ENCODE measurements around the gene CCDC197.

CCDC197 gene

DNA sequence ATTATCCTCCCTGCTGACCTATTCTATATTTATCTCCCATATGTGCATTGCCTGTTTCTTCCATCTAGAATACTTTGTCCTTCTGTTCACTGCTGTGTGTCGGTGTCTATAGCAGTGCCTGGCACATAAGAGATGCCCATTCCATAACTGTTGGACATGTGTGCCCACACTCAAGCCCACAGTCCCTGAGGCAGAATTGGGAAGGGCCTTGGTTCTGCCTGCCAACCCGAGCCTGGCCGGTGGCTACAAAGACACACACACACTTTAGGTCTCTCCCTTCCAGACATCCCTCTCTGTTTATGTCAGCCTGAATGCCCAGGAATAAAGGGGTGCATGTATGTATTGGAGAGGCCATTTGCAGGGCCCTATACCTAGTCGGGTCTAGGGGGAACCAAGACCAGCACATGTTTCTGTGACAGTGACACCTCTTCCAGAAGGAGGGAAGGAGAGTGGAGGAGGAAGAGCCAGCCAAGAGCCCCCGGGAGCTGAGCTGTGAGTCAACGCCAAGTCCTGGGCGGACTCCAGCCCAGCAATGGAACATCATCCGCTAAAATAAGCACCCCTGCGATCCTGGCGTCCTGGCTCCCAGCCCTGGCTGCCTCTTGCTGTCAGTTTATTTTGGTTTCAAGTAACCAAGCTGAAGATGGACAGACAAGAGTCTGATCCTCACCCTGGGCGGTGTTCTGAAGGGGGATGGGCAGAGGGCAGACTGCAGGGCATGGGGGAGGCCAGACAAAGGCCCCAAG is 16.5 kb upstream of the CCDC197 start:
- no peak for DNase-seq

DNA sequence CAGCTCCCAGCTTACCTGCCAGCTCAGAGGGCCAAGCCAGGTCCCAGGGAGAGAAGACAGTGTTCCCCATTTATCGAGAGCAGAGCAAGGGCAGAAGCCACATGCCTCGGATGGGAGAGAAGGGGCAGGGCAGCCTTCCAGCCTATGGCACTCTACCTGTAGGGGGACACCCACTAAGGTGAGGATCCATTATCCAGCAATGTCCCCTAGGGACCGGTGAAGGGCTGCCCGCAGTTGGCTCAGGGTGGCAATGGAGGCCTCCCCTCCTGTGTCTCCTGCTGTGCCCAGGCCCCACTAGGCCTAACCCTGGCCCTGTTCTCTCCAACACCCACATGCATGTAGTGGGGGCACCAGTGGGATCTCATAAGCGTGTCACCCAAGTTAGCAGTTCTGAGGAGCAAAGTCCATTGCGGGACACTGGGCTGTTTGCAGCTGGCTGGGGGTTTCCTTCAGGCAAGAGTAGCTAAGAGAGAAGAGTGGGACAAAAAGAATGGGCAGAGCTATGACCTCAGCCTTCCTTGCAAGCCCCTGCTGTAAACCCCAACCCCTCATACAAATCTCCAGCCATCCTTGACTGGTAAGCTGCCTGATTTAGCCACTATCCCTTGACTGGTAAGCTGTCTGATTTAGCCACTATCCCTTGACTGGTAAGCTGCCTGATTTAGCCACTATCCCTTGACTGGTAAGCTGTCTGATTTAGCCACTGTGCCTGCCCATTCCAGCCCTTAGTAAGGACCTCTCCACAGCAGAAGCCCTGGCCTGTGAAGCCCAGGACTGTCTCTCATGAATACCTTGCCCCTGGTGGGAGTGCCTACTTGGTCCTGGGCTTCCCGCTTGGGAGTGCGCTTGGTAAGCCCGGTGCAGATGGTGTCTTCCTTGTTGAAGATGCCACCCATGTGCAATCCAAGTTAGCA is 15.5 kb upstream of the CCDC197 start:
- DNase-seq = no peak

DNA sequence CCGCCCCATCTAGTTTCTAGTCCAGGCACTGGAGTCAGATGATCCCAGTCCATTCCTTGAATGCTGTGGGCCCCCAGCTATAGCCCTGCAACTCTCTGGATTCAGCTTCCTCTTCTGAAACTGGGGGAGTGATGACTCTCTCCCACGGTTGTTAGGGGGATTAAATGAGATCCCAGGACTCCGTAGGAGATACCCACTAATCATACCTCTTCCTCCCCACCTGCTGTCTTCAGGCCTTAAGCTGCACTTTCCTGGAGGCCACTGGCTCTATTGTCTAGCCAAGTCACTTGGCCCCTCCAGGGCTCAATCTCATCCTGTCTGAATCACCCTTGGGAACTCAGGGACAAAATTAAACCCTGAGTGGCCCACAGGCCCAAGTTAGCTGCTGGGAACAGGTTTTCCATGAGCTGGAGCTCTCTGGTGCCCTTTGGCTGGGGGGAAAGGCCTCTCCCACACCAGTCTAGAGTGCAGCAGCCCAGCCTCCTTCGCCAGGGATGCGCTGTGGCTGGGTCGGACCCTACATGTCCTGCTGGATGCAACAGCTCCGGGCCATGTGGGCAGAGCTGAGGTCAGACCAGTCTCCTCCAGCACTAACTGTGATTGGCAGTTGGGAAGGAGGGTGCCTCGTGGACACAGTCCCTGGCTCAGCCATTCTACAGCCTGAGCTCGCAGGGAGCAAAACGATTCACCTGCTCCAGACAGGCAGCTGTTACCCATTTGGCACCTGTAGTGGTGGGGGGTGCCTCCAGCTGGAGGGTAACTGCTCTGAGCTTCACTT is 14.7 kb upstream of the CCDC197 start:
- DNase-seq = no peak

DNA sequence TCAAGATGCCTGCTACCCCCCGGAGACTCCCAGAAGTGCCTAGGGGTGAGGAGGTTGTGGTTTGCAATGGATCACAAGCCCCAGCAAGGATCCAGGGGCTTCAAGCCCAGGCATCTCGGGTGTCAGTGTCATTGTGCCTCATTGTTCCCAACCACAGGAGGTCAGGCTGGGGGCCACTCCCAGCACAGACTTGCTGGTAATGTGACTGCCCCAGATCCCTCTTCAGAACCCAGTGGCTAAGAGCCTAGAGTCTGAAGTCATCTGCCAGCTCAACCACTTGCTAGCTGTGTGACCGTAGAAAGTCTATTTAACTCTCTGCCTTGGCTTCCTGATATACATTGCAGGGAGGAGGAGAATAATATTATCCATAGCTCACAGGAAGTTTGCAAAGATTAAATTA is 13.0 kb upstream of the CCDC197 start:
- no peak for DNase-seq

DNA sequence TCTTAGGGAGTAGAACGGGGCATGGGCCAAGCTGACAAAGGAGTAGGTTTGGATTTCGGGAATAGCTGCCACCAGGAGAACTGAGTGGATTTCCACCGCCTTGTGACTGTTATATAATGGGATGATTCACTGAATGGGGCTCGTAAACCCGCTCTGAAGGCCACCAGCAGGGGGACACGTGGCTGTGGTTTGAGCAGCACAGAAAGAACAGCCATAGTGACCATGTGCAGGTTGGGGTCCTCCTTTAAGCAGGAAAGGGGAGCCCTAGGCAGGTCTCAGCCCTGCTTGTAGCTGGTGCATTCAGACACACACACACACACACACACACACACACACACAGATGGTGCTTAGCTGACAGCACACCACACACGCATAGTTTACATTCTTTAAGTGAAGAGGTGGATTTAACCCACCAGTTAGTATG is 12.1 kb upstream of the CCDC197 start:
- no peak for DNase-seq

DNA sequence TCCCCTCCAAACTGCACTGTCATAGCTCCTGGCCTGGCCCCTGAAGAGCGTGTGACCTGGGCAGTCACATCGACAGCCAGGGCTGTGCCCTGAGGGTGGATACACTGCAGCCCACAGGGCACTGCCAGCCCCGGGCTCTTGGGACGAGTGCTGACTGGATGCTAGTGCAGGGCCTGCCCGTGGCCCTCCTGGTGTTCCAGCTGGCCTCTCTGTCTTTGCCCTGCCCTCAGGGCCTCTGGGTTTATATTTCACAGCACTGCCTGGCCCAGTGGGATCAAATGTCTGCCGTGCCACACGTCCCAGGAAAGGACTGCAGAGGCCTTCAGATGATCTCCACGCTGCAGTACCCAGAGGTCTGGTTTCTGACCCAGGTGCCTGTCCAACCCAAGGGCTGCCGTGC is 10.1 kb upstream of the CCDC197 start:
- no peak for DNase-seq

DNA sequence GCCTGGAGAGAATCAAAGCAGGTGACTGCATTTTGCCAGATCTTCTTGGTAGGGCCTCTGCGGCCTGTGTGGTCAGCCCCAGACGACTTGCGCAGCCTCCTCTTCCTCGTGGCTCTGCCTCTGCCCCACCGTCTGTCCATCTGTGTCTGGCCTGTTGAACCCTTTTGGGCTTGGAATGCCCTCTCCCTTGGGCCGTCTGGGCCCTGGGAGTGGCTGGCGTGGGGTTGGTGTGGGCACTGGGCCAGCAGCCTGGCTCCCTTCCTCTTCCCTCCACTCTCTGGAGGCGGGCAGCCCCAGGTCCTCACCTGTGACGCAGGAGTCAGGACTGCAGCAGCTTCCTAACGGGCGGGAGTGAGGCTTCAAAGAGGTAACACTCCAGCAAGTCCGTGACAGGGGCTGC is 9.7 kb upstream of the CCDC197 start:
- no peak for DNase-seq

DNA sequence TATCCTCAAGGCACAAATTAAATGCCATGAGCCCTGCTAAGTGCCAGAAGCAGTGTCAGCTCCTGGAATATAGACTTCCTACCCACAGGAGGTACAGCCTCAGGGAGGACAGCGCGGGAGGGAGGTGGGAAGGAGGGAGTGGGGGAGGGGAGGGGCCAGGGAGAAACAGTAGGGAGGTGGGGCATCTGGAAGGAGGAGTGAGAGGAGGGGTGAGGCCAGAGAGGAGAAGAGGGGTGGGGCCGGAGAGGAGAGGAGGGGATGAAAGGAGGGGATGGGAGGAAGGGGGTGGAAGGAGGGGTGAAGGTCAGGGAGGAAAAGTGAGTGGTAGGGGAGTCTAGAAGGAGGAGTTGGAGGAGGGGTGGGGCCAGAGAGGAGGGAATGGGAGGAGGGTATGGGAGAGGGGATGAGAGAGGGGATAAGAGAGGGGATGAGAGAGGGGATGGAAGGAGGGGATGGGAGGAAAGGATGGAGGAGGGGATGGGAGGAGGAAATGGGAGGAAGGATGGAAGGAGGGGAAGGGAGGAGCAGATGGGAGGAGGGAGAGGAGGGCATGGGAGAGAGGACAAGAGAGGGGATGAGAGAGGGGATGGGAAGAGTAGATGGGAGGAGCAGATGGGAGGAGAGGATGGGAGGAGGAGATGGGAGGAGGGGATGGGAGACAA is 9.2 kb upstream of the CCDC197 start:
- no peak for DNase-seq

DNA sequence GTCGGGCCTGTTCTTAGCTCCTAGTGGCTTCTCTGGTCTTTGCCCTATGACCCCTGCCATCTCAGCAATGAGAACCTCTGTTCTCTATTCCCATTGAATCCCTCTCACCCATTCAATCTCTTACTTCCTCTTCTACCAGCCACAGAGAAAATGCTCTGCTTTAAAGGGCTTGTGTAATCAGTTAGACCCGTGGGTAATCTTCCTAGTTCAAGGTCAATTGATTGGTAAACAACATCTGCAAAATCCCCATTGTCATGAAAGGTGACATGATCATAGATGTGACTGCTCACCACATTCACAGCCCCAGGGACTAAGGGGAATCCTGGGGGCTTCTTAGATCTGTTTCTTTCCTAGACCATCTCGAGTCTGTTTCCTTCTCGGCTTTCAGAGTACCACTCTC is 7.2 kb upstream of the CCDC197 start:
- DNase-seq = no peak

DNA sequence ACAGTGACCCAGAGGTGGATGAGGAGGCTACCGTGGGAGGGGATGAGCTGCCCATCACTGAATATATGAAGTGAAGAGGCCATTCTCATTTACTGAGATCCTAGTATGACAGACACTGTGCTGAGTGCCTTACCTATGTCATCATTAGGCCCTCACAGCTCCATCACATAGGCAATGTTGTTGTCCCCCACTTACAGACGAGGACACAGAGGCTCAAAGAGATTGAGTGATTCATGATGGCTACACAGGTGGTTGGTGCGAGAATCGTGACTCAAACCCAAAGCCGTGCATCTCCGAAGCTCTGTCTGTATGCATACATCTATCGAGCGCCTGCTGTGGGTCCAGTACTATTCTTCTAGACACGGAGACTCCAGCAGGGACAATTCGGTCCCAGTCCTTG is 5.9 kb upstream of the CCDC197 start:
- DNase-seq = no peak

DNA sequence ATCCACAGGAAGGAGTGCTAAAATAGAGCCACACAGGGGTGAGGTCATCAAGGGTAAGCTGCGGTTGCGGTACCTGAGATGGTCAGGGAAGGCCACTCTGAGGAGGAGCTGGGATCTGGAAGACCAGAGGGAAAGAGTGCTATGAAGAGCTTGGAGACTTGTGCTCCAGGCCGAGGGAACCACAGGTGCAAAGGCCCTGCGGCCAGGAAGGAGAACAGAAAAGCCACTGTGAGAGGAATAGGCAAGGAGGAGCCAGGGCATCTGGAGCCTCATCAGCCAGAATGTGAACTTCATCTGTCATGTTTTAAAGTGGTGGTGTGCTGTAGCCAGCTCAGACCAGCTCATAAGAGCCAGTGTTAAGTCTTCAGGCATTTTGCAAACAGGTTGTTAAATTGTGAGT is 5.5 kb upstream of the CCDC197 start:
- no peak for DNase-seq

DNA sequence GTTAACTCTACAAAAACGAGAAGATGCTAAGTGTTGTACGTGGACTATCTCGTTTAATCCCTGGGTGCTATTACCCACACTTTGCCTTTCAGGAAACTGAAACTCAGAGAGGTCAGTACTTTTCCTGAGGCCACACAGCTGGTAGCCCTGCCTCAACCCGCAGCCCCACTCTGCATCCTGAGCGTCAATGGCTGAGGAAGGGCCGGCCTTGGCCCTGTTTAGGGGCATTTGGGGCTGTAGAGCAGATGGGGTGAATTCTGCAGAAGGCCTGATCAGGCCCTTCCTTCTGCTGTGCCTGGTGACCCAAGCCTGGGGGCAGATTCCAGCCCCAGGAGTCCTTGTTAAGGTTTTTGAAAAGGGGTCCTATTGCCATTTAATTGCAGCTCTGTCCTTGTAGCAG is 3.7 kb upstream of the CCDC197 start:
- DNase-seq = no peak

DNA sequence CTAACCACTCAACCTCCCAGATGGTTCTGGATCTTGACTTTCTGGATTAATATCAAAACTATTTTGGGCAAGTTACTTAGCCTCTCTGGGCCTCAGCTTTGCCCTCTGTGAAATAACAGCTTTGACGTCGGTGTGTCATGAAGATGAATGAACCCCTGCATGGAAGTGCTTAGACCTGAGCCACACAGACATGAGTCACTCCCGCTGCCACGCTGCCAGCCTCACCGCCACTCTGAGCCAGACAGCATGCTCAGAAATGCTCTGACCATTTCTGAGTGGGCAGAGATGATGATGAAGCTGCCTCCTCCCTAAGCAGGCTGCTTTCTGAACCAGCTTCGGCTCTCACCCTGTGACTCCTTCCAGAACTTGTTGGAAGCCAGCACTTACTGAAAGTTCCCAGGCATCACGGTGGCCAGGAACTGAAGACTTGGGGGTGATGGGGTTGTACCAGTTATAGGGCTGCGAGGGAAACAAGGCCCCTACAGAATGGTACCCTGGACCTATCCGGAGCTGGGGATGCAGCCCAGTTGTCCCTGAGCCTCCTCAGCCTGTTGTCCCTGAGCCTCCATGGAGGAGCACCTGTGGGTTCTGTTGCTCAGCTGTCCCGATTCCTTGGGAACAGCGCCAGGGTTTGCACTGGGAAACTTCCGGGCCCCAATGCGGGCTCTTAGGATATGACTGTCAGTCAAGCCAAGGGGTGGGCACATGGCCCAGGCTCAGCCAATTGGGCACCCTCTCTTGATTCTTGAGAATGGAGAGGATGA is 2.0 kb upstream of the CCDC197 start:
- peak; percentile 68 for DNase-seq

DNA sequence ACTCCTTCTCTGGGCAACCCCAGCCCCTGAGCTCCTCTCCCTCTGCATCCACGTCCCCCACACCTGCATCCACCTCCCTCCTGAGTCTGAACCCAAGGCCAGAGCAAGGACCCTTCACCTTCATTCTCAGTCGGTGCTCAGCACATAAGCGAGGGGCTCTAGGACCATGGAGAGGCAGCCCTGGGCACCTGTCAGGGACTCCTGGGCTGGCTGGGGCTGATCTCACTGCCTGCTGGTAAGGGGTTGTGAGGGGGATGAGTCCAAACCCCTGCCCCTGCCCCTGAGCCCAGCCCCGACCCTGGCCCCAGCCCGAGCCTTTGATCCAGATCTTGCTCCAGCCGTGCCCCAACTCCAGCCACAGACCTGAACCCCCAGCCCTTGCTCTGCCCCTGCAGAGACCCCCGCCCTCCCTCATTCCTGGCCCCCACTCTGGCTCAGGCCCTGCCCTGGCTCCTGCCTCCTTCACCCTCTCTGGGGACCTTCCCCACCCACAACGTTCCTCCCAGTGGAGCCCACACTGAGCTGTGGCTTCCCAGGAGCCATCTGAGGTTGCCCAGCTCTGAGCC is 888 bp upstream of the CCDC197 start:
- no peak for DNase-seq

DNA sequence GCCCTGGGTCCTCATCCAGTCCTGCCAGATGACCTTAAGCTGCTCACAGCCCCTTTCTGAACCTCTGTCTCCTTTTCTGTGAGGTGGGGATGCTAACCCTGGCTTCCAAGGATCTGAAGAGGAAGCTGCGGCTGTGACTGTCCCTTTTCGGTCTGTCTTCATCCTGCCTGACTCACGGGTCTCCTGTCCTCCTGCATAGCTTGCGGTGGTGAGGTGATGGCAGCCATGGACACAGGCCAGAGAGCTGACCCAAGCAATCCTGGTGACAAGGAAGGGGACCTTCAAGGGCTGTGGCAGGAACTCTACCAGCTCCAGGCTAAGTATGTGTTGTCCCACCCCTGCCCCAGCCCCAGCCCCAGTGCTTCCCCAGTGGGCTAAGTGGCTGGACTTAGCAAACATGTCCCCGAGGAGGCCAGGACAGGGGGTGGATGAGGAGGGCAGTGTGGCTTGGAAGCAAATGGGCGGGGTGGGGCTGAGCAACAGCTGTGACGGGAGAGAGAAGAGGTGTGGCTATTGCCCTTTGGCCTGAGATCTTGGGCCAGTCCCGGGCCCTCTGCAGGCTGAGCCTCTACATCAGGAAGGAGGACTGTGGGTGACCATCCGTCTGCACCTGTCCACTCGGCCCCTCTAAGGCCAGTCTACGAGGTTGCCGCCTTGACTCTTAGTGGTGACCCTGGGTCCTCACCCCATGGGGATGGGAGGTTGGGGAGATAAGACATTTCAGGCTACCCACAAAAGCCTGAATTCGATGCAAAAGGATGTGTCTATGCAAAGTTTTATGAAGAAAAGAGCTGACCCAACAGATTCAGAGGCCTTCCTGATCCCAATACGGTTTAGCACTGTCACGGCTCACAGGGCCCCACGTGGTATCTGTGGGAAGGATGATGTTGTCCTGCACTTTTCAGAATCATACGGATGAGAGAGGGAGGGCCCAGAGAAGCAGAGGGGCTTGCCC is 1.1 kb downstream of the CCDC197 start:
- no peak for DNase-seq

DNA sequence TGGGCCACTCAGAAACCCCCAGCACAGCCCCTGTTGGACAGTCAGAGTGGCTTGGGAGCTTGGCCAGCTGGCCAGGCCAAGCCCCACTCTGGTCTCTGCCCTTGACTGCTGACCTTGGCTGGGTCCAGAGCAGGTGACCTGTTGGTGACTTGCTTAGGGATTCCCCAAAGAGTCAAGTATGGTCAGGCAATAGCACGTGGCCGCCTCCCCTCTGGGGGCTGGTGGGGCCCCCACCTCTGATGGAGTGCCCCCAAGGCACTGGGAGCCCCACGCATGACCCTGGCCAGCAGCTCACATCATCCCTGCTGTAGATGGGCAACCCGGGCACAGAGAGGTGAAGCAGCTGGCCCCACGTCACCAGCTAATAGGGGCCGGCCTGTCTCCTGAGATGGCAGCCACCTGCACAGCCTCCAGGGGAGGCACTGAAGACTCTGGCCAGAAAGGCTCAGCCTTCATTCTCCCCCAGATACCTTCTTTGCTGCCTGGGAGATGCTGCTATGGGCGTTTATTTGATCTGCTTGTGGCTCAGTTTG is 1.8 kb downstream of the CCDC197 start:
- DNase-seq = no peak

DNA sequence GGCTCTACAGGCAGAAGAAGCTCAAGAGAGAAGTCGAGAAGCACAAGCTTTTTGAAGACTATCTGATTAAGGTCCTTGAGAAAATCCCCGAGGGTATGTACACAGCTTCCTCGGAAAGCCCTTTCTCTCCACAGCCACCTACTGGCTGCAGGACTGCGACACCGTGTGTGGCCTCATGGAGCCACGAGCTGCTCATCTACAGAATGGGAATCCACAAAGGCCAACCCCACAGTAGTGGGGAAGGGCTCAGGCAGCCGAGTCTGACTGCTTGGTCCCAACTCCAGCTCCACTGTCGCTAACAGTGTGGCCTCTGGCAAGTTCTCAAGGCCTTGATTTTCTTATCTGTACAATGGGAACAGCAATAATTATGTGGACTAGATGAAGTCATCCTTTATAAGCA is 2.5 kb downstream of the CCDC197 start:
- no peak for DNase-seq

DNA sequence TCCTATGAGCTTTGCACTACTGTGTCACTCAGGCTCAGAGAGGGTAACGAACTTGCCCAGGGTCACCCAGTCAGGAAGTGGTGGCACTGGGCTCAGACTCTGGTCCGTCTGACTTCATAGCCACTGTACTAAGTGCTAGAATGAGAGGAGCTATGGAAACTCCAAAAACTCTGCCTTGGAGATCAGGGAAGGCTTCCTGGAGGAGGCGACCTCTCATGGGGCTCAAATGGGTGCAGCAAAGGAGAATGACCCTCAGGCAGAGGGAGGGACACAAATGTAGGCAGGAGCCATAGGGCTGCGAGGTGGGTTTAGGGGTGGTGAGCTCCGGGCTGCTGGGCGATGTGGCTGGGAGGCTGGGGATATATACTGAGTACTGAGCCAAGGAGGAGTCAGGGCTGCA is 3.2 kb downstream of the CCDC197 start:
- DNase-seq = no peak

DNA sequence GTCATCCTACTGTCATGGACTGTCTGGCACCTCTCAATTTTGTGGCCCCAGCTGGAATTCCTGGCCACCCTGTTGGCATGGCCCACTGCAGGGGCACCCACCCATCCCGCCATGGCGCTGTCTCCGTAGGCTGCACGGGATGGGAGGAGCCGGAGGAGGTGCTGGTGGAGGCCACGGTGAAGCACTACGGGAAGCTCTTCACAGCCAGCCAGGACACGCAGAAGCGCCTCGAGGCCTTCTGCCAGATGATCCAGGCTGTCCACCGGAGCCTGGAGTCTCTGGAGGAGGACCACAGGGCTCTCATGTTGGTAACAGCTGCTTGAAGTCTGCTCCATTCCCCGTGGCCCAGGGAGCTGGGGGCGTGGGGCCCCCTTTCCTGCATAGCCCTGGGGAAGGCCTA is 3.9 kb downstream of the CCDC197 start:
- no peak for DNase-seq

All from activated naive CD4-positive, alpha-beta T cell treated with anti-CD3 and anti-CD28 coated beads, Interleukin-2, amount 50 U/mL, for 16 hours (primary cell).